NT2/D1 (cell line): Measurements from ENCODE around the gene HOXB2.
A peak's percentile ranks its signal among the peaks of the same experiment; 100 is the strongest.

Experiments used
- DNase-seq: peaks from one replicate; pipeline ENCODE4 v3.0.0-alpha.2; 2011; ENCODE audit warnings: low read depth, low spot score
- H3K27me3 ChIP-seq: 2 replicates; pipeline ENCODE4 v1.6.0; 2011; ENCODE audit warnings: mild to moderate bottlenecking; ENCODE audit not compliant: insufficient read length, insufficient read depth
- H3K36me3 ChIP-seq: 2 replicates; pipeline ENCODE4 v1.6.1; 2011; ENCODE audit warnings: mild to moderate bottlenecking, low read length, mixed read lengths; ENCODE audit not compliant: insufficient read depth, insufficient read length
- H3K4me1 ChIP-seq: 2 replicates; pipeline ENCODE4 v1.5.1; 2011; ENCODE audit not compliant: insufficient read depth, insufficient read length
- H3K4me3 ChIP-seq: 2 replicates; pipeline ENCODE4 v1.5.1; 2011; ENCODE audit warnings: low read depth; ENCODE audit not compliant: insufficient read length
- H3K9ac ChIP-seq: 2 replicates; pipeline ENCODE4 v1.6.0; 2011; ENCODE audit warnings: low read depth; ENCODE audit not compliant: insufficient read length
- H3K9me3 ChIP-seq: 2 replicates; pipeline ENCODE4 v1.5.1; 2011; ENCODE audit warnings: mild to moderate bottlenecking, low read length; ENCODE audit not compliant: insufficient read depth
- SUZ12 ChIP-seq: IDR thresholded peaks from 2 replicates; pipeline ENCODE4 v1.6.1; 2011; ENCODE audit not compliant: insufficient read length, insufficient read depth; ENCODE audit errors: extremely low read depth
- YY1 ChIP-seq: IDR thresholded peaks from 2 replicates; pipeline ENCODE4 v1.6.1; 2011; ENCODE audit not compliant: insufficient read length, insufficient read depth
- ZNF274 ChIP-seq: IDR thresholded peaks from 2 replicates; pipeline ENCODE4 v1.6.1; 2011; ENCODE audit warnings: mild to moderate bottlenecking, low read depth, low read length

Gene HOXB2

GRCh38 chr17:48528153-48528935 lies 16.6 kb downstream of the HOXB2 start:
- no peak for DNase-seq
- Histone ChIP-seq H3K9me3 (no peaks in the 10 kb centered on the region), H3K27me3 (peaks cover 82% of the 10 kb centered on the region), H3K4me1 (peaks cover 28% of the 10 kb centered on the region), H3K36me3 (no peaks in the 10 kb centered on the region), H3K9ac (no peak overlapping the region), H3K4me3 (no peak overlapping the region)
- TF ChIP-seq SUZ12 (no peak), ZNF274 (no peak), YY1 (no peak)

DNA sequence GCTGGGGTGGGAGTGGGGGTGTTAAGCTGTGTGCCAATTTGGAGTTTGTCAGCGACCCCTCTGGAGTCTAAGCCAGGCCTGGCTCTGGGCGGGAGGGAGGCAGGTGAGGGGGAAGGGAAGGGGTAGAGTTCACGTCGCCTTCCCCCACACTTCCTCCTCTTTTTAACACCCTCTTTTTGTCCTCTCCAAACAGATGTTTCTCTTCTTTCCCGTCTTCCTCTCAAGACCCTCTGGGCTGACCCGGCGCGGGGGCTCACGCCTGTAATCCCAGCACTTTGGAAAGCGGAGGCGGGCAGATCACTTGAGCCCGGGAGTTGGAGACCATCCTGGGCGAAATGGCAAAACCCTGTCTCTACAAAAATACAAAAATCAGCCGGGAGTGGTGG lies 17.4 kb downstream of the HOXB2 start:
- no peak for TF ChIP-seq YY1
- TF ChIP-seq ZNF274 = no peak
- TF ChIP-seq SUZ12 = no peak
- H3K9me3 ChIP-seq = no peaks in the 10 kb centered on the region
- no peaks in the 10 kb centered on the region for H3K36me3 ChIP-seq
- DNase-seq = no peak
- peaks cover 85% of the 10 kb centered on the region for H3K27me3 ChIP-seq
- peaks cover 25% of the 10 kb centered on the region for H3K4me1 ChIP-seq
- H3K4me3 ChIP-seq = peak overlapping the region; percentile 9
- peak overlapping the region; percentile 18 for H3K9ac ChIP-seq

GRCh38 chr17:48526608-48527546 lies 18.0 kb downstream of the HOXB2 start:
- peak overlapping the region; percentile 9 for H3K4me3 ChIP-seq
- no peaks in the 10 kb centered on the region for H3K36me3 ChIP-seq
- TF ChIP-seq YY1 (no peak), SUZ12 (no peak)
- no peaks in the 10 kb centered on the region for H3K9me3 ChIP-seq
- H3K9ac ChIP-seq = peak overlapping the region; percentile 65
- peaks cover 82% of the 10 kb centered on the region for H3K27me3 ChIP-seq
- peaks cover 20% of the 10 kb centered on the region for H3K4me1 ChIP-seq
- no peak for DNase-seq

GRCh38 chr17:48523010-48523409 lies 21.9 kb downstream of the HOXB2 start:
- Histone ChIP-seq H3K36me3 (no peaks in the 10 kb centered on the region), H3K27me3 (peaks cover 53% of the 10 kb centered on the region), H3K9me3 (no peaks in the 10 kb centered on the region), H3K4me3 (no peak overlapping the region), H3K4me1 (peaks cover 8% of the 10 kb centered on the region), H3K9ac (no peak overlapping the region)
- no peak for TF ChIP-seq SUZ12
- no peak for TF ChIP-seq YY1
- no peak for TF ChIP-seq ZNF274
- DNase-seq = no peak

- no peak for TF ChIP-seq ZNF274
- TF ChIP-seq SUZ12 = no peak
- TF ChIP-seq YY1 = no peak
- H3K4me3 ChIP-seq = no peak overlapping the region
- no peaks in the 10 kb centered on the region for H3K36me3 ChIP-seq
- no peak for DNase-seq
- peaks cover 48% of the 10 kb centered on the region for H3K27me3 ChIP-seq
- no peak overlapping the region for H3K9ac ChIP-seq
- H3K9me3 ChIP-seq = no peaks in the 10 kb centered on the region
- peaks cover 6% of the 10 kb centered on the region for H3K4me1 ChIP-seq
Measured at GRCh38 chr17:48522031-48522653, 22.8 kb downstream of the HOXB2 start.

DNA sequence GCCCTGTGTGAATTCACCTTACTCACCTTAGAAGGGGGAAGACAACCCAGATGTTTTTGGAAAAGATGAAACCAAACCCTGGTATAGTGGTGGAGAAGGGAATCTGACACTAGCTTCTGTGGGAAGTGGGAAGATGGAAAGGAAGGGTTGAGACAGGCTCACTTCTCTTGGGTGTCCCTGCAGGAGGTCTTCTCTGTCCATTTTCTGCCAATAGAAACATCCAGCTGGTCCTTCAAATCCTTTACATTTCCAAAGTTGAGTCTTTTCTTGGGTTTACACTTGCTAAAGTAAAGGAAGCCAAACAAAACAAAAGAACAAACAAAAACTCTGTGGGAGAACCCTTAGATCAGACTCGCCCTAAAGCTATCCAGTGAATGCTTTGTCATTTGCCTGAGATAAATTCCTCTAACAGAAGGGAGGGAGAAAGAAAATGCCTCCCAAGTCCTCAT lies 24.3 kb downstream of the HOXB2 start:
- H3K4me1 ChIP-seq = peaks cover 8% of the 10 kb centered on the region
- H3K36me3 ChIP-seq = no peaks in the 10 kb centered on the region
- H3K4me3 ChIP-seq = no peak overlapping the region
- H3K27me3 ChIP-seq = peaks cover 34% of the 10 kb centered on the region
- no peaks in the 10 kb centered on the region for H3K9me3 ChIP-seq
- TF ChIP-seq ZNF274 = no peak
- TF ChIP-seq YY1 = no peak
- no peak for TF ChIP-seq SUZ12
- no peak overlapping the region for H3K9ac ChIP-seq
- peak; percentile 70 for DNase-seq

- Histone ChIP-seq H3K9ac (no peak overlapping the region), H3K36me3 (no peaks in the 10 kb centered on the region), H3K27me3 (peaks cover 23% of the 10 kb centered on the region), H3K9me3 (no peaks in the 10 kb centered on the region), H3K4me1 (peaks cover 8% of the 10 kb centered on the region), H3K4me3 (no peak overlapping the region)
- TF ChIP-seq SUZ12 (no peak), ZNF274 (no peak), YY1 (no peak)
- no peak for DNase-seq
Measured at GRCh38 chr17:48519427-48519826, 25.5 kb downstream of the HOXB2 start.
